ENCODE results near the gene LARGE1.

LARGE1 gene

DNA sequence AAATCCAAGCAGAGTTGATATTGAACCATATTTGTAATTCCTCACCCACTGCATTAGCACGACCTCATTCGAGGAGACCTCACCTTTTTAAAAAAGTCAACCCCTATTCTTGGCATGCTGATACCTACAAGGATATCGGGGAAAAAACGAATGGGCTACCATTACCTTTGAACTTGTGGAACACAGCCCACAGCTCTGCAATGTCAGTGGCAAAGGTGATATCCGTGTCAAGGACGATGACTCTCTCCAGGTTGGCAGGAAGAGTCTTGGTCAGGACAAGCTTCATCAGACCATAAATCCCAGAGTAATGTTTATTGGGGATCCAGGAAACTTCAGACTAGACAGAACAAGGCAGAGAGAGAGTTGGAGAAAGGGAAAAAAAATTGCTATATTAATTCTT lies 355.6 kb downstream of the LARGE1 start:
- no peak for TF ChIP-seq ZFX (IDR thresholded peaks at IDR 0.05; ENCODE audit: borderline replicate concordance)
- TF ChIP-seq, protein P1, sequence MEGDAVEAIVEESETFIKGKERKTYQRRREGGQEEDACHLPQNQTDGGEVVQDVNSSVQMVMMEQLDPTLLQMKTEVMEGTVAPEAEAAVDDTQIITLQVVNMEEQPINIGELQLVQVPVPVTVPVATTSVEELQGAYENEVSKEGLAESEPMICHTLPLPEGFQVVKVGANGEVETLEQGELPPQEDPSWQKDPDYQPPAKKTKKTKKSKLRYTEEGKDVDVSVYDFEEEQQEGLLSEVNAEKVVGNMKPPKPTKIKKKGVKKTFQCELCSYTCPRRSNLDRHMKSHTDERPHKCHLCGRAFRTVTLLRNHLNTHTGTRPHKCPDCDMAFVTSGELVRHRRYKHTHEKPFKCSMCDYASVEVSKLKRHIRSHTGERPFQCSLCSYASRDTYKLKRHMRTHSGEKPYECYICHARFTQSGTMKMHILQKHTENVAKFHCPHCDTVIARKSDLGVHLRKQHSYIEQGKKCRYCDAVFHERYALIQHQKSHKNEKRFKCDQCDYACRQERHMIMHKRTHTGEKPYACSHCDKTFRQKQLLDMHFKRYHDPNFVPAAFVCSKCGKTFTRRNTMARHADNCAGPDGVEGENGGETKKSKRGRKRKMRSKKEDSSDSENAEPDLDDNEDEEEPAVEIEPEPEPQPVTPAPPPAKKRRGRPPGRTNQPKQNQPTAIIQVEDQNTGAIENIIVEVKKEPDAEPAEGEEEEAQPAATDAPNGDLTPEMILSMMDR (IDR thresholded peaks at IDR 0.05): no peak

DNA sequence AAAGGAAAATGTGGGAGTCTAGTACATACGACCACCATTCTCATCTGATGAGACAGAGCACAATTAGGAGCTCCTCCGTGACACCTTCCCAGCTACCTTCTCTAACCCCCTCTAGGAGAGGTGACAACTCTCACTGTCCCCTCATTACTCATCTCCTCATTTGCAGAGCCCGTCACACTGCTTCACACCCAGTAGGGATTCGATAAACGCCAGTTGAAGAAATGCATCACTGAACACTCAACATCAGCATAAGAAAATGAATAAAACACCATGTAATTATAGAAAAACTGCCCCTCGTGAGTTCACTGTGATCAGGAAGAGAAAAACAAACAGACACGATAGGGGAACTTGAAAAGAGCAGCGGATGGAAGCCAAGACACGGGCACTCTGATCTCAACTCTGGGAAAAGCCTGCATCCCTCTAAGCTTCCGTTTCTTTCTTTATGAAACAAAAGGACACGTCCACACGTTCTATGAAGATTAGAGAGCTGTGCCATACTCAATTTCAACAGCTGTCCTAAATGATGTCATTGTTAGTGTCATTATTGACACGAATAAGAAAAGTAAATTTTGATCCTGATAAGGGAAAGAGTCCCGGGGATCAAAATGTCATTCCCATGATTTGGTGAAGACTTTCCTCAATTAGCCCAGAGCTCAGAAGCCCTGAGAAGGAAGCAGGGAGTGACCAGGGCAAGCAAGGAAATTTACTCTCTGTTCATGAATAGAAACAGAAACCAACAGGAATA lies 356.9 kb downstream of the LARGE1 start:
- no peak for TF ChIP-seq ZFX (IDR thresholded peaks at IDR 0.05; ENCODE audit: borderline replicate concordance)
- TF ChIP-seq, protein P1 (IDR thresholded peaks at IDR 0.05): no peak
- H3K27ac ChIP-seq: no peak overlapping the region; the same call in 1 of the 2 replicates

More for the DNA sequence above, 355.6 kb downstream of the LARGE1 start:
- H3K27ac ChIP-seq: no peak overlapping the region

DNA sequence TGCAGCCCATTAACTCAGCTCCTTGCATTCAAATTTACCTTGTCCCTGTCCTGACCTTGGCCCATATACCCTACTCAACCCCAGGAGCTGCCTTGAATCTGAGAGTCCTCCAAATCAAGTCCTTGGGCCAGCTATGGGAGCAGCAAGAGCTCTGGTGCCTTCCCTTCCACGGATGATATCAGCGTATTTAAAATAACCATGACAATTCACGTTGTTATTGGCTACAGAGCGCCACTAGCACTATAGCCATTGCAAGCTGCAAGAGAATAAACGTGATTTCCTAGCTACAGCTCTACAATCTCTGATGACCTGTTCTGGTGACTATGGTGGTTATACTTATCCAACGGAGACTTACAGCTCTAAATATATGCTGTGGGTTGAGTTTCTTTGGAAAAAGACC lies 357.8 kb downstream of the LARGE1 start:
- no peak overlapping the region for H3K27ac ChIP-seq
- TF ChIP-seq, protein P1 (IDR thresholded peaks at IDR 0.05): no peak
- no peak for TF ChIP-seq ZFX (IDR thresholded peaks at IDR 0.05; ENCODE audit: borderline replicate concordance)

DNA sequence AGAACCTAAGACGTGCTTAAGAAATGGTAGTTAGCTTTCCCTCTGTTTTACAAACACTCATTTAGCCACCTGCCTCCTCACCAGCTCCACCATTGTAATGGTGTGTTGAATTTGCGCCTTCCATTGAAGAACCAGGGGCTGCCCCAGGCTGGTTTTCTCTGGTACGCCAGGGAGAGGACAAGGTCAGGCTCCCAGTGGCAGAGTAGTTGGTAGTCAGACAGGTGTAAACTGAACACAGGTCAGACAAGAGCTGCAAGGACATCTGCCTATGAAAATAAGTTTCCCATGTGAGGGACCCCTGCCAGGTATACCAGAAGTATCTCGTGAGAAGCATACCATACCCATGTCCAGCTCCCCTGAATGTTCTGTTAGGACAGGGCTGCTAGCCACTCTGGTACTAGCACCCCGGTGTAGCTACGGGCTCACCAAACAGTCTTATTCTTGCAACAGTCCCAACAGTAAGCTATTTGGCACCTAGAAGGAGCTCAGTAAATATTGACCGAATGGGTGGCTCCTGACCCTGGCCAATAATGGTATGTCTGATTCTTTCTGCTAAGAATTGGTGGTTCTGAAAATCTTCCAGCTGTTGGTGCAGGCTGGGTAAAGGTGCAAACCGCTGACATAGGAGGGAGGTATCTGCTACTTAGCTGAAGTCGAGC lies 359.0 kb downstream of the LARGE1 start:
- TF ChIP-seq, protein P1 (IDR thresholded peaks at IDR 0.05): no peak
- TF ChIP-seq ZFX (IDR thresholded peaks at IDR 0.05; ENCODE audit: borderline replicate concordance): no peak
- H3K27ac ChIP-seq: no peak overlapping the region

DNA sequence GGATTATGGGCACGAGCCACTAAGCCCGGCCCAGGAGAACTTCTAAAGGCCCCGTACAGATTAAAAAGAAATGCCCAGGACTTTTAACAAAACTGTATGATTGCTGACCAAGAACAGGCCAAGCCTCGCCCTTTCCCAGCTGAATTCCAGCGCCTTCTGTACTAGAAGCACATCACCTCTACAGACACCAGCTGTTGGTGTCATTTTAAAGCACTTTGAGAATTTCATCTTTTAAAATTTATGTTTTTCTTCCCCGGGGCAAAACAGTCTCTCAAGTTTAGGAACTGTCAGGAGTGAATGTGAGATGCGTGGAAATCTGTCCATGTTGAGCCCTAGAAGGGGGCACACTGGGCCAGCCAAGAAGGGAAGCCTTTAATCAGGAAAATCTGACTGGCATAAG lies 362.4 kb downstream of the LARGE1 start:
- H3K27ac ChIP-seq: no peak overlapping the region
- TF ChIP-seq, protein P1 (IDR thresholded peaks at IDR 0.05): no peak
- no peak for TF ChIP-seq ZFX (IDR thresholded peaks at IDR 0.05; ENCODE audit: borderline replicate concordance)

DNA sequence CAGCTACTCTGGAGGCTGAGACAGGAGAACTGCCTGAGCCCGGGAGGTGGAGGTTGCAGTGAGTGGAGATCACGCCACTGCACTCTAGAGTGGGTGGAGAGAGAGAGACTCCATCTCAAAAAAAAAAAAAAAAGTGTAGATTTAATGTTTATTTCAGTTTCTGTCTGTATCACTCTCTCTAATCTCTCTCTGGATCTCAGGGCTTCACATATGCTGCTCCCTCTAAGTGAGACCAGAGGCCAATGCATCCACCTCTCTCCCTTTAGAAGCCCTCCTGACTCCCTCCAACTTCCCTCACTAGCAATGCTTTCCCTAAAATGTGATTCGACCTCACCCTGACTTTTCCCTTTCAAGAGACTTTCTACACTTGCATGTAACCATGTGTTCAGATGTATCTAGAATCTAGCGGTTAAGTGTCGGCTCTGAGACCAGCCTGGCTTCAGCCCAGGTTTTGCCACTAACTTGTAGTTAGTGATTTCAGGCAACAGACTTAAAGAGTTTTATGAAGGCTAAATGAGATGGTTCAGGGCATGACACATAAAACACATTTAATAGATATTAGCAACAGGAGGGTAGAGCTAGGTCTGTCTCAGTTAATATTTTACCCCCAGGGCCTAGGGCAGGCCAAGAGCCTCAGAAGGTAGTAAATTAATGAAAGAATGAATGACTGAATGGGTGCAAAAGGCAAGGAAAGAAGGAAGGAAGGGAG lies 364.3 kb downstream of the LARGE1 start:
- TF ChIP-seq ZFX (IDR thresholded peaks at IDR 0.05; ENCODE audit: borderline replicate concordance): no peak
- TF ChIP-seq, protein P1 (IDR thresholded peaks at IDR 0.05): no peak
- H3K27ac ChIP-seq: no peak overlapping the region
